ENCODE measurements around the gene DIS3L2. TPM values are rescaled to one million over a fixed set of nuclear protein-coding genes. Genes with fewer than 3 reads are reported as not detected.
"Not testable (repeated sequence)": the region's sequence is repeated elsewhere in the genome, so short reads cannot be mapped to it uniquely, and the experiment has no call there.

DIS3L2 gene
- total and polyA plus RNA-seq, 12 donors = 20.0 to 54.7 (median 30.5) TPM

GRCh38 chr2:232028631-232029030, 67.1 kb downstream of the DIS3L2 start:
- Histone ChIP-seq H3K4me1 (replicated peaks in 1 of 2) (peaks cover 0 to 7% of the 10 kb centered on the region in 2 donors), H3K4me3 (no peak overlapping the region), H3K9me3 (replicated peaks in 1 of 3) (no peaks in the 10 kb centered on the region), H3K36me3 (replicated peaks in 1 of 2) (peaks cover 0 to 4% of the 10 kb centered on the region in 2 donors), H3K27me3 (no peaks in the 10 kb centered on the region), H3K27ac (no peak overlapping the region)
- no peak for DNase-seq
- intact Hi-C loops (cut with DNase I) = no loop called here
- no peak for TF ChIP-seq CTCF (IDR thresholded peaks at IDR 0.05)
- TF ChIP-seq POLR2A (IDR thresholded peaks at IDR 0.05) = no peak

GRCh38 chr2:232029346-232029745, 67.8 kb downstream of the DIS3L2 start:
- no peak for TF ChIP-seq POLR2A (IDR thresholded peaks at IDR 0.05)
- no peak for TF ChIP-seq CTCF (IDR thresholded peaks at IDR 0.05)
- Histone ChIP-seq H3K36me3 (replicated peaks in 1 of 2) (peaks cover 0 to 4% of the 10 kb centered on the region in 2 donors), H3K4me1 (replicated peaks in 1 of 2) (peaks cover 0 to 7% of the 10 kb centered on the region in 2 donors), H3K9me3 (replicated peaks in 1 of 3) (no peaks in the 10 kb centered on the region), H3K27ac (no peak overlapping the region), H3K27me3 (no peaks in the 10 kb centered on the region), H3K4me3 (no peak overlapping the region)
- WGBS, 4 donors = 68 to 86% (median 68%) methylated on average over 4 of the region's 4 CpGs
- no peak for DNase-seq
- intact Hi-C loops (cut with DNase I) = no loop called here

GRCh38 chr2:232030229-232030628, 68.7 kb downstream of the DIS3L2 start:
- H3K9me3 ChIP-seq (replicated peaks in 1 of 3) = no peaks in the 10 kb centered on the region
- H3K36me3 ChIP-seq (replicated peaks in 1 of 2) = no peaks in the 10 kb centered on the region
- TF ChIP-seq POLR2A (IDR thresholded peaks at IDR 0.05) (no peak), CTCF (IDR thresholded peaks at IDR 0.05) (peak in 4 of 6 experiments; percentile 20 to 29 (median 22))
- H3K4me3 ChIP-seq = no peak overlapping the region
- peaks cover 0 to 7% of the 10 kb centered on the region in 2 donors for H3K4me1 ChIP-seq (replicated peaks in 1 of 2)
- WGBS, 4 donors = 92 to 96% (median 95%) methylated on average over 2 of the region's 2 CpGs
- intact Hi-C loops (cut with DNase I) = no loop called here
- DNase-seq = no peak
- no peaks in the 10 kb centered on the region for H3K27me3 ChIP-seq
- H3K27ac ChIP-seq = no peak overlapping the region

GRCh38 chr2:232035292-232035691, 73.8 kb downstream of the DIS3L2 start:
- H3K27me3 ChIP-seq; H3K36me3 ChIP-seq (replicated peaks in 1 of 2); intact Hi-C loops (cut with DNase I); H3K9me3 ChIP-seq (replicated peaks in 1 of 3); H3K27ac ChIP-seq; DNase-seq; H3K4me1 ChIP-seq (replicated peaks in 1 of 2); H3K4me3 ChIP-seq: not testable (repeated sequence)
- 94 to 98% (median 97%) methylated on average over 2 of the region's 2 CpGs for WGBS, 4 donors

- H3K27ac ChIP-seq; H3K4me3 ChIP-seq; DNase-seq; H3K4me1 ChIP-seq (replicated peaks in 1 of 2); H3K36me3 ChIP-seq (replicated peaks in 1 of 2); H3K9me3 ChIP-seq (replicated peaks in 1 of 3); intact Hi-C loops (cut with DNase I); H3K27me3 ChIP-seq: not testable (repeated sequence)
- 95 to 100% (median 97%) methylated on average over 2 to 4 of the region's 4 CpGs for WGBS, 4 donors
These were observed 75.4 kb downstream of the DIS3L2 start for GRCh38 chr2:232036876-232037275.
